ENCODE data around the gene KRT72.
"Not testable (repeated sequence)": the region's sequence is repeated elsewhere in the genome, so short reads cannot be mapped to it uniquely, and the experiment has no call there.

Gene KRT72

DNA sequence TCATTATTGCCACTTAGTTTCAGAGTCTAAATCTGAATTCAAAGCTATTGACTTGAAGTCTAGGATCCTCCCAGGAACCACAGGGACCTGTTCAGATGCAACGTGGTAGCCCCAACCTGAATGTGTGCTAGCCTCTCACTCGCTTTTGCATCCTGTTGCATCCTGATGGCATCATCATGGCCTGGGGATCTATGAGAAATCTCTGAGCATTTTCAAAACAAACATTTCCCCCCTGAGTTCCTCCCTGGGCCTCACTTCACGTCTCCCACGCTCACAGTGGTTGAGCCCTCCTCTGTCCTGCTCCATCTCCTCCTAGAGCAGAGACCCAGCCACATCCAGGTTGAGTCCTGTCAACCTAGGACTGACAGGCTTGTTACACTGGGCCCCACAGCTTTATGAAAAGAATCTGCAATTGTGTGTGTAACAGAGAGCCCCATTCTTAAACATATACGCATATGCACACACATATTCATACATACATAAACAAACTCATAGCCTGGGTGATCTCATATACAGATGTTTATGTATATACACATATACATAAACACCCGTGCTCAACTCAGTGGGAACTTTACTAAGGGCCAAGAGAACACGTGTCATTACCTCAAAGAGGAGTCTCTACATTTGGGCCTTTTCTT lies 5.4 kb upstream of the KRT72 start:
- DNase-seq (ENCODE audit: low spot score), result no peak

DNA sequence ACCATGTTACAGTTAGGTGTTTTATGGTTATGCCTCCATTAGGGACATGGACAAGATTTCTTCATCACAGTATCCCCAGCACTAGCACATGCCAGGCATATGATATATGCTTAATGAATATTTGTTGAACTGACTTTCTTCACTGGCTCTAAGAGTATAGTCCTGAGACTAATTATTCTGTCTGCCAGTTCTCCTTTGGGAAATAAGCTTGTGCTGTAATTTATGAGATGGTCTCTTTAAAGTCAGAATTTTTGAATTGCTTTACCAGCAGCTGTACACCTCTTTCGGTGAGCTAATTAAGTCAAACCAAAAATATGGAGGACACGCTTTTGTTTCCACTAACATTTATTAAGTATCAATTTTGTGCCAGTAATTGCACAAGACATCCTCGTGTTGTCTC lies 4.8 kb upstream of the KRT72 start:
- no peak for DNase-seq (ENCODE audit: low spot score)

DNA sequence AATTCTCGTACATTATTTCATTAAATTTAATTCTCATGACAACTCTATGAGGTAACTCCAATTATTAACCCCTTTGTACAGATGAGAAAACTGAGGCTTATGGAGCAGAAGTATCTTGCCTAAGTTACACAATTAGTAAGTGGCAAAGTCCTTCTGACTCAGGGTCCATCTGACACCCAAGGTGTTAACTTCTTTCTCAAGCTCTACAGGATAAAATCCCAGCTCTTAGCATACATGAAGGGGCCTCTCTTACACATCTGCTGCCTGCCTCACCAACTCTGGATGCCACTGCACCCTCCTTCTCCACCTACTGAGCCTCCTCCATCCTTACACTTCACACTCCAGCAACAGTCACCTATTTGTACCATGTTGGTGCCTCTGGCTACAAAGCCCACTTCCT lies 4.3 kb upstream of the KRT72 start:
- no peak for DNase-seq (ENCODE audit: low spot score)

DNA sequence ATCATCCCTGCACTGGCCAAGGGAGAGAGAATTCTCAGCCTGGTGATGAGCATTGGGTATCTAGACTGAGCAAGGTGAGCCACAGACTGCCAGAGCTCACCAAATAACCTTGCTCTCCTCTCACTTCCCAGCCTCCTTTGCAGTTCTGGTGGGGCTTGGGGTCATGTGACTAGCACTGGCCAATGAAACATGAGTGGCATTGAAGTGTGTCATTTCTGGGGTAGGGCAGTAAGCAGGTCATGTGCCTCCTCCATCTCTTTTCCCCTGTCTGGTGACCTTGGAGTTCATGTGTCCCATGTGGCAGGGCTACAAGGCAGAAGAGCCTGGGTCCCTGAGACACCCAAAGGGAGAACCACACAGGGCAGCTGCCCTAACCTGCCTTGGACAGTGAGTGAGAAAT lies 3.6 kb upstream of the KRT72 start:
- DNase-seq (ENCODE audit: low spot score), result no peak

DNA sequence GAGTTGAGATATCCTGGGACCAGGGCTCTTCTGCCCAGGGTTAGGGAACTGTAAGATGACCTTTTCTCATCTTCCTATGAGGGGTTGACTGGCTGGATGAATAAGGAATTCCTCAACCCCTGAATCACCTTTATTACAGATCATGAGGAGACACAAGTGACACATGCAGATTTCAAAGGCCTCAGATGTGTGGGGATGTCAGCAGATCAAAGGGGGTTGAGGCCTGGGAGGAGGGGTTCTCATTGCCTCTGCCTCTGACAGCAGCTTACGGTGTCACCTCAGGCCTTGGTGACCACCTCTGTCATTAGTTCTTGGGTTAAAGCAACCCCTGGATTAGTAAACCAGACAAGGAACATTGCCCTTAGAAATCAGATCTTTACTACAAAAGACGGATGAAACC lies 2.1 kb upstream of the KRT72 start:
- DNase-seq (ENCODE audit: low spot score), result no peak

DNA sequence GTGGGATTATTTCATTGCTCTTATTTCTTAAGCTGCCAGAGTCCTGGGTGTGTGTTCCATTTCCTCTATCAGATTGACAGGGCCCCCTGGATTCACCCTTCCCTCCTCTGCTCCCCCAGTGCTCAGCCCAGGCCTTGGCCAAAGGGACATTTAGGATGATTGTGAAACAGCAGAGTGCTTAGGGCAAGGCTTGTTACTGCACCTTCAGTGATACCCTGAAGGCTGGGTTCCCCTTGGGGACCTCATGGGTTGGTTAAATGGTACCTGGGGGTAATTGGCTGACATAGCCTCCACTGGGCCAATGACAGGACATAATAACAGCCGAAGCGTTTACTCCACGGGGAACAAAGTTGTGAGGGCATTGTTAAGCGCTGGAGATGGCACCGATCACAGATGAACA lies 1.3 kb upstream of the KRT72 start:
- no peak for DNase-seq (ENCODE audit: low spot score)

DNA sequence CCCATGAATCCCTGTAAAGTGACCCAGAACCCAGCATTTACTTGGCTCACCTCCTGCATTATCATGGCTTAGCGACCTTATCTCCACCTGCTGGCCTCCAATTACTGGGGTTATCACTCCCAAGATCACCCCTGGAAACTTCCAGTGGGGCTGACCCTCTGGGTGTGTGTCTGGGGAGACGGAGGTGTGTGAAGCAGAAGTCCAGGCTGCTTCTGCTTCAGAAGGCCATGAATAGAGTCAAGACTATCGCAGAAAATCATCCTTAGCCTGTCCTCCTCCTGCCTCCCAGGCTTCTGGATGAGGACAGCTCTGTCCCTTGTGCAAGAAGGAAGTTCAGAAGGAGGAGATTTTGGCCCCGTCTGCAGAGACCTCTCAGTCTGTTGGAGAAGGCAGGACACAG lies 408 bp upstream of the KRT72 start:
- DNase-seq (ENCODE audit: low spot score), result no peak

DNA sequence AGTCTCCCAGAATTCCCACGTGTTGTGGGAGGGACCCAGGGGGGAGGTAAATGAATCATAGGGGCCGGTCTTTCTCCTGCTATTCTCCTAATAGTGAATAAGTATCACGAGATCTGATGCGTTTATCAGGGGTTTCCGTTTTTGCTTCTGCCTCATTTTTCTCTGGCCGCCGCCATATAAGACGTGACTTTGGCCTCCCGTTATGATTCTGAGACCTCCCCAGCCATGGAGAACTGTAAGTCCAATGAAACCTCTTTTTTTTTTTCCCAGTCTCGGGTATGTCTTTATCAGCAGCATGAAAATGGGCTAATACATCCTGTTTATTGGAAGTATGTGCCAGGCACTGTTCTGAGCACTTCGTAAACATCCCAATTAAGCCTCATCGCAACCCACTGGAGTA lies 788 bp downstream of the KRT72 start:
- DNase-seq (ENCODE audit: low spot score), result no peak

DNA sequence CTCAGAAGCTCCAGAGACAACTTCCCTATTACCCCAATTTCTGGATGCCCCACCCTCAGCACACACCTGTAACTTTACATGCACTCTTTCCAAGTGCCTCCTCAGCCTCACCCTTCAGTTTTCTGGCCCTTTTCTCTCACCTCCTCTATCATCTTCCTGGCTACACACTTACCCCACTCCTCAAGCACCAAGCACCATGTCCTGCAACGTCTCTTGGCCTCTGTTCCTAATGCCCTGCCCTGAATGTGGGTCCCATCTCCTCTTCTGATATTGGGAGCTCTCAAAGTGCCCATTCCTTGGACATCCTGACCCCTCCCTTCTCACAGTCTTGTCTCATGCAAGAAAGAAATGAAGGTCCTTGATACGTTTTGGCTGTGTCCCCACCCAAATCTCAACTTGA lies 1.2 kb downstream of the KRT72 start:
- no peak for DNase-seq (ENCODE audit: low spot score)

DNA sequence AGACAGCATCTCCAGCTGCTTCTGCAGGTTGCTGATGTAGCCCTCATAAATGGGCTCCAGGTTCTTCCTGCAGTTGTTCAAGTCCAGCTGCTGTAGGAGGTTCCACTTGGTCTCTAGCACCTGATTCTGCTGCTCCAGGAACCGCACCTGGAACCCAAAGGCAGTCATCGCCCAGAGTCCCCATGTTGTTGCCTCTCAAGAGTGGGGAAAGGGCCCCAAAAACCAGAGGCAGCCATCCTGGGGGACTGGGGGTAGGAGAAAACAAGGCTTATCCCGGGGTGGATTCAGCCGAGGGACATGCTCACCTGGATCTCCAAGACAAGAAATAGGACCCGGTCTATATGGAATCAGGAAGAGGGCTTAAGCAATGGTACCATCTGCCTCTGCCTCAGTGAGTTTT lies 2.3 kb downstream of the KRT72 start:
- DNase-seq (ENCODE audit: low spot score), result no peak

DNA sequence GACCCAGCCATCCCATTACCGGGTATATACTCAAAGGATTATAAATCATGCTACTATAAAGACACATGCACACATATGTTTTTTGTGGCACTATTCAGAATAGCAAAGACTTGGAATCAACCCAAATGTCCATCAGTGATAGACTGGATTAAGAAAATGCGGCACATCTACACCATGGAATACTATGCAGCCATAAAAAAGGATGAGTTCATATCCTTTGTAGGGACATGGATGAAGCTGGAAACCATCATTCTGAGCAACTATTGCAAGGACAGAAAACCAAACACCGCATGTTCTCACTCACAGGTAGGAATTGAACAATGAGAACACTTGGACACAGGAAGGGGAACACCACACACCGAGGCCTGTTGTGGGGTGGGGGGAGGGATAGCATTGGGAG lies 7.0 kb downstream of the KRT72 start:
- not testable (repeated sequence) for DNase-seq (ENCODE audit: low spot score)

DNA sequence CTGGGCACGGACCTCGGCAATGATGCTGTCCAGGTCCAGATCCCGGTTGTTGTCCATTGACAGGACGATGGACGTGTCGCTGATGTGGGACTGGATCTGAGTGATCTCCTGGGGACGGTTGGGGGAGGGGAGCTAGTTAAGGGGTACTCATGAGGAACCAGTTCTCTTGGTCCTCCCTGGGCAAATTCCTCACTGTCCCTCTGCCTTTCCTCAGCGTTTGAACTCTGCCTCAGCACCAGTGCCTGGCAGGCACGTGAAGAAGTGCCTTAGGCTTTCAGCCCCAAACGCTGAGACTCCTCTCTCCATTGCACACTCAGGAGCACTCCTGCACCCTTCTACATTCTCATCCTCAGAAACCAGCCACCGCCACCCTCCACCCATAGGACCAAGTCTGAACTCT lies 9.7 kb downstream of the KRT72 start:
- no peak for DNase-seq (ENCODE audit: low spot score)

DNA sequence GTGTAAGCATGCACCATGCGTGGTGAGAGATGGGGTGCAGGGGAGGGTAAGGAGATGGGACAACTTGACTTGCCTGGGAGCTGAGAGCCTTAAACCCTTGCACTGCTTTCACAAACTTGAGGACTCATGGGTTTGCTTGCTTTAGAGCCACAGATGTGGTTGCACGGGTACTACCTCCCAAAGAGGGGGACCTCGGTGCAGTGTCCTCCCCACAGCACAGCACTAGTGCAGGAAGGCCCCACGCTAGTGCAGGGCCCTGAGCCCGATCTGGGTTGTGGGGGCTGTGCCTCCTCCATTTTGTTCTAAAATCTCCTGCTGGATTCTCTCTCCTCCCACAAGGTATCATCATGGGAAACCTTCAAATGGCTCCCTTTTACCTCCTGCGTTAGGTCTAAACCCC lies 11.2 kb downstream of the KRT72 start:
- no peak for DNase-seq (ENCODE audit: low spot score)

DNA sequence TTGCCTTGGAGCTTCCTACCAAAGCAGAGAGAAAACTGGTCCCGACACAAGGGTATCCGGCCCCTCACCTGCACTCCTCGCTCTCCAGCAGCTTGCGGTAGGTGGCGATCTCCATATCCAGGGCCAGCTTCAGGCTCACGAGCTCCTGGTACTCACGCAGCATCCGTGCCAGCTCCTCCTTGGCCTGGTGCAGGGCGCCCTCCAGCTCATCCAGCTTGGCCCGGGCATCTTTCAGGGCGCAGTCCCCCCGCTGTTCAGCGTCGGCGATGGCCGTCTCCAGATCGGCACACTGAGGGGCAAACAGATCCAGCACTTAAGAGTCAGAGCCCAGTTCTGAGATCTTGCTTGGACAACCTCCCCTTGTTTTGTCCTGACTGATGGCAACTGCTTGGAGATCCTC lies 13.7 kb downstream of the KRT72 start:
- DNase-seq (ENCODE audit: low spot score), result no peak

DNA sequence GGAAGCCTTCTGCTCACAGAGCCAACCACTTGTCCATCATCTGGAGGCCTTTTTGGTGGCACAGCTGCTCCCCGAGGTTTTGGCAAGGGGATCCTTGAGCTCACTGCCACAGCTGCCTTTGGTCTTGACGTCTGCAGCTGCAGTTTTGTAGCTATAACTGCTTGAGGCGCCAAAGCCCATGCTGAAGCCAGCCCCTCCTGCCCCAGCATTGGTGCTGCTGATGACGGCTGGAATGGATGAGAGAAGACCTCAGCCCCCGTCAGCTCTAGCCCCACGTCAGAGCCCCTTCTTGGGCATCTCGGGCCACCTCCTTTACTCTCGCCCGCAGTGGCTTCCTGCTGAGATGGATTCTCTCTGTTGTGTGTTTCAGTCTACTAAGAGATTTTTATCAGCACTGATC lies 15.3 kb downstream of the KRT72 start:
- no peak for DNase-seq (ENCODE audit: low spot score)

DNA sequence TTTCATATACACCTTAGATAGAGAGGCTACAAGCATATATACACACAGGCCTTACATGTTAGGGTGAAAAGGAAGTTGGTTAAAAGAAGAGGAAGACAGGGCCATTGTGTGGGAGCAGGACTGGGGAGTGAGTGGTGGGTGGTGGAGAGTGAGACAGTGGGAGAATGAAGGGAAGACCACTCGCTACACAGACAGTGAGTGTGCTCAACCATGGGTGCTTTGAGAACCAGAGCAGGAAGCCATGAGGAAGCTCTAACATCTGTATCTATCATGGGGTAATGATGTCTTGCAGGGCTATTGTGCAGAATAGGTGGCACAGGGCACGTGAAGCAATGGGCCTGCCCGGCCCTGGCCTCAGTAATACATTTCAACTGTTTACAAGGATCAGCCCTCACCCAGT lies 16.2 kb downstream of the KRT72 start:
- no peak for DNase-seq (ENCODE audit: low spot score)

DNA sequence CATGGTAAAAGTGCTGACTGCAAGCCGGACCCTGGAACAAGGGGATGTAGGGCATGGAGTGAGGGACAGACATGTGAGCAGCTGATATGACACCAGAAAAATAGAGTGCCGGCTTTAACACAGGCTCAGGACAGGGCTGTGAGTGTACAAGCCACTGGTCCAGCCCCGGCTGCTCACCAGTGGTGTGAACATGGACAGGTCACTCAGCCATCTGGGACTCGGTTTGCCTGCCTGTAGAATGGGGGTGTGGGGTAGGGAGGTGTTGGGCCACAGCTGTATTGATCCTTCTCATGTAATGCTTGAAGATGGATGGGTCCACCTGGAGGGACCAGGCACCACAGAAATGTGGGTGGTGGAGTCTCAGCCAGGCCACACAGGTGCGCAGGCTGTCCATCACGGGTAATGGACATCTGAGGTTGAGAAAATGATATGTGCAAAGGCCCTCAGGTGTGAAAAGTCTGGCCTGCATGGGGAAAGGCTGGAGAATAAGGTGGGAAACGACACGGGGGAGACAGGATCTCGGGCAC lies 17.0 kb downstream of the KRT72 start:
- DNase-seq (ENCODE audit: low spot score), result no peak

DNA sequence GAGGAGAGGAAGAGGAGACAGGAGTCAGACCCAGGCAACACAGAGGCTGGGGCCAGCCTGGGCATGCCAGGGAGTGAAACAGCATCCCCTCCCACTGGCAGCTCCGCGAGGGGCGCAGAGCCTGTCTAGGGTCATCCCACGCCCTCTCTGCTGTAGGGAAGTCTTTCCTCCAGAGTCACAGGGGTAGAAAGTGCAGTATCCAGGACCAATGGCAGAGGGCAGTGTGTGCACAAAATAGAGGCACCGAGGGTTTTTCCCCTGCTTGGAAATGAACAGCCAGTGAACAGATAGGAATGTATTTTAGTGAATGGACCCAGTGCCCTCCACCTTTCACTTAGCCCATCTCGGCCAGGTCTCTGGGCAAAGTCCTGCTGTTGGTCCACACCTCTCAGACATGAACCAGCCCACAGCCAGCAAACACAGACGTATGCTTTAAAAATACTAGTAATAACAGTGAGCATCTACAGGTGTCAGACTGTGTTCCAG lies 18.2 kb downstream of the KRT72 start:
- DNase-seq (ENCODE audit: low spot score), result peak; percentile 88

DNA sequence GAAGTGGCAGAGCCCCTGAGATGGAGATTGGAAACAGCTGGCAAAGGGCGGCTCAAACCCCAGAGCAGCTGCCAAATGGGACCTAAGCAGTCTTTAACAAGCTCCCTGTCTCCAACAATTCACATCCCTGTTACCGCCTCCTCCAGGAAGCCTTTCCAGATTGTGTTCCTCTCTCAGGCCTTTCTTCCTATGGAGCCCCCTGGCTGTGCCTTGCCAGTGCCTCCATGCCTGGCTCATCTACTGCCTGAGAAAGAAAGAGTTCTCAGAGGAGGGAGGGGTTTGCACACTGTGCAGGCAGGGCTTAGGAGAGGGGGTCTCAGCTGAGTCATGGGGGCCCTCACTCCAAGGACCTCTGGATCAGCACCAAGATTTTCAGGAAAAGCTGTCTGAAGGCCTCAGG lies 18.8 kb downstream of the KRT72 start:
- no peak for DNase-seq (ENCODE audit: low spot score)

DNA sequence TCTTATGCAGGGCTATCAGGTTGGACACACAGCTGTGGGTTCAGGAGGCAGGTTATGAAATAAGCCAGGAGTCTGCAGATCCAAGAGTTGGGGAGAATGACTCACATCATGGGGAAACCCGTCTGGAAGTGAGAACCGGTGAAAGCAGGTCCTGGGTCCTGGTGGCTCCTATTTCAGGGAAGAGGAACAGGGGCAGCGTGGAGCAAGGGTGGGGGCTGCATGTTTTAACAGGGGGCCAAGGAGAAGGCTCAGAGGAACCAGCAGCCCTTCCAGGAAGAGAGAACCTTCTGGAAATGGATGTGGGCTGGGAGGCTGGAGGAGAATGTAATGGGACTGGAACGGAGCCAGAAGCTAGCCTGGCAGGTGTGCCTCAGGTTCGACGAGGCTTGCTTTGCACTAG lies 19.8 kb downstream of the KRT72 start:
- peak; percentile 57 for DNase-seq (ENCODE audit: low spot score)

DNA sequence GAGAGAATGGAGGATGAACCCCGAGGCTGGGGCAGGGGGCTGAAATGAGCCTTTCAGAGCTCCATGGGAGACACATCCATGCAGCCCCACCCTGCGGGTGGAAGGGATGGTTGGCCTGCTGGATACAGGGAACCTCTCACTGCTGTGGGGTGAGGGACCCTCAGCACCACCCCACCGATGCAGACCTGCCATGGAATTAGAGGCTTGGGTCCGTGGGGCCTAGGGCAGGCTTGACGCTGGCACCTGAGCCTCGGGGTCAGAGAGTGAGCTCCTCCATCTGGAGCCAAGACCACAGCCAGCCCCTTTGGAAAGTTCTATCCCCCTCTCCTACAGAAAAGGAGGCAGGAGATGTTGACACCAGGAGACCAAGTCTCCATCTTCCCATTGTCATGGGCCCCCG lies 20.2 kb downstream of the KRT72 start:
- DNase-seq (ENCODE audit: low spot score), result no peak

DNA sequence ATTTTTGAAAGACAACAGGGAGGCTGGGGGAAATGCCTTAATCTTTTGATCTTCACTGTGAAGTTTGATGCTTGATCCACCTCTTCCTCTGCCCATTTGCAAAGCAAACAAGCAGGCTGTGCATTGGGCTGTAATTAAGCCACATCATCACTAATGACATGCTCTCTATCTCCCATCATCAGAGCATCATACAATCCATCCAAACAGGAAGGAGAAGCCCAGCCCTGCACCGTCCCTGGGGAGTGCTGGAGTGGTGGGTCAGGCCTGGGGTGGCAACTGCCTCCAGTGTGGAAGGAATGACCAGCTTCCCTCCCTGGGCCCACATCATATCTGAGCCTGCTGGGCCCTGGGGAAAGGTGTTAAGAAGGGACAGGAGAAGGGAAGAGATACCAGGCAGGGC lies 20.8 kb downstream of the KRT72 start:
- no peak for DNase-seq (ENCODE audit: low spot score)

DNA sequence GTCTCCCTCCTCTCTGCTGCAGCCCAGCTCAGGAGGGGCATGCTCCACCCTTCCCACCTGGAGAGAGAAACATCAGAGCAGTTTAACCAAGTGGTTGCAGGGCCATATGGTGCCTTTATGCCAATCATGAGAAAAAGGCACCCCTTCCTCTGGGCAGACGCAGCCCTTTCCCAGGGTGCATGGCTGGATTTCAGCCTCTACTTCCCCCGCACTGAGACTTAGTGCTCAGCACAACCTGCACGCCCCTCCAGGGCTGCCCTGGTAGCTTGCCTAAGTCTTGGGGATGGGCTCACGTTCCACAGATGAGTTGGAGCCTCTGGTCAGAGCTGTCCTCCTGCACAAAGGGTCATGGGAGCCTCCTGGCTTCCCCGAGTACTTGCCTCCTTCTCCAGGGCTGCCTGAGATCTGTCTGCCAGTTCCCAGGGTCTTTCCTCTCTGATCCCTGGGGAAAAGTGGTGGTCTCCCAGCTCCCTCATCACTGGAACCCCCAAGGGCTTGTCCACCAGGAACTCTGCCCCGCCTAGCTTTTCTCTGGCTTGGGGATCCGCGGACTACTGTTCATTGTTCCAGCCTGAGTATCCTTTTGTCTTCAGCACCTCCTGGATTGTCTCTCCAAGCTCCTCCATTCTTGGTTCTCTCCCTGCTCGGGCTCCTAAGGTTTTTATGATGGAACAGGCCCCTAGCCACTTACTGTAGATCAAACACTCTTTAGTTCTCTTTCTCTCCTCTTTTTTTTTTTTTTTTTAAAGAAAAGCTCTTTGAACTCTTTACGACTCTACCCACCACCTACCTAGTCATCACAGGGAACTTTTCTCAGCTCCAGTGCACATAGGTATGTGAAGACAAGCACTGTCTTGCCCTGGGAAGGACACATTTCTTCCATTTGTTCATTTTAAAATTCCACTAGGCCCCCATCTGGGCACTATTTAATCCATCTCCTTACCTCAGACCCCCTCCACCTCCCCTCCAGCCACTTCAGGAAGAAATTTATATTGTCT lies 21.5 kb downstream of the KRT72 start:
- no peak for DNase-seq (ENCODE audit: low spot score)

Measured in AG20443 (cell line).